K562 (cell line): ENCODE data around the gene ADGRD1. TPM values are rescaled to one million over a fixed set of nuclear protein-coding genes. Genes with fewer than 3 reads are reported as not detected.

Experiments
- ATAC-seq: fragments of 200-7000 bp; cut with Tn5 transposase; 3 replicates; pipeline ENCODE4 v1.9.1; 2020; ENCODE audit warnings: moderate library complexity
- BruUV-seq: library from RNA; stranded (reverse); fragments of 400-500 nt; replicated peaks from 2 replicates; lab custom pipeline; 2021; lab: Mats Ljungman, UMichigan
- CTCF ChIA-PET: fragments of 300-600 bp; formaldehyde crosslinking; extraction: SDS; loops from one replicate; lab custom pipeline; 2021; ENCODE audit warnings: low intra/inter-chr PET ratio; lab: Yijun Ruan, JAX
- POLR2A ChIA-PET: fragments of 300-600, 350-650 bp; sonication (Branson Sonifier 250); formaldehyde crosslinking; extraction: SDS; loops from one replicate; lab custom pipeline; 2021; ENCODE audit warnings: antibody characterized with exemption, inconsistent platforms; lab: Yijun Ruan, JAX
- DNase-seq, 4 experiments: peaks; one replicate each; pipeline versions ENCODE4 v3.0.0 to v3.0.0-alpha.2; 2011 to 2018; ENCODE audit warnings: low spot score in 3 of 4, mixed read lengths in 3 of 4; ENCODE audit errors: extremely low read depth in 1 of 4
- FAIRE-seq: peaks from 2 replicates; lab custom pipeline; 2011; peaks lifted over from hg19 to GRCh38; lab: Jason Lieb, UNC
- H2AFZ ChIP-seq: 2 replicates; pipeline ENCODE4 v1.6.0; 2011; ENCODE audit warnings: low read depth, low read length, control low read depth, inconsistent platforms
- H3K27ac ChIP-seq: fragments of 200-600 bp; 3 replicates; pipeline ENCODE4 v1.8.0; 2011; ENCODE audit warnings: low read depth, mild to moderate bottlenecking, control low read depth, inconsistent platforms, low read length, moderate library complexity, mixed read lengths; ENCODE audit errors: extremely low read depth
- H3K27me3 ChIP-seq, 2 experiments: fragments of 300-600 bp in 1 of 2; 2 replicates in 1 of 2; 3 replicates in 1 of 2; pipeline versions ENCODE4 v1.6.0 to v1.8.0; 2011; ENCODE audit warnings: inconsistent platforms in 2 of 2, low read length in 2 of 2, mild to moderate bottlenecking in 1 of 2, mixed read lengths in 1 of 2, moderate library complexity in 1 of 2; ENCODE audit not compliant: control insufficient read depth in 2 of 2, insufficient read depth in 2 of 2
- H3K36me3 ChIP-seq: fragments of 300-600 bp; 3 replicates; pipeline ENCODE4 v1.8.0; 2011; ENCODE audit warnings: mild to moderate bottlenecking, low read length, inconsistent platforms; ENCODE audit not compliant: control insufficient read depth, insufficient read depth
- H3K4me1 ChIP-seq, 2 experiments: fragments of 200-600 bp in 1 of 2; replicated peaks in 1 of 2; 2 replicates in 1 of 2; 3 replicates in 1 of 2; pipeline versions ENCODE4 v1.5.1 to v1.8.0; 2011; ENCODE audit warnings: inconsistent platforms in 2 of 2, low read length in 2 of 2, mild to moderate bottlenecking in 1 of 2, mixed read lengths in 1 of 2, moderate library complexity in 1 of 2; ENCODE audit not compliant: control insufficient read depth in 2 of 2, insufficient read depth in 2 of 2
- H3K4me2 ChIP-seq: 2 replicates; pipeline ENCODE4 v1.6.1; 2011; ENCODE audit warnings: low read length, control low read depth, inconsistent platforms, mixed read lengths; ENCODE audit not compliant: insufficient read depth
- H3K4me3 ChIP-seq: fragments of 200-600 bp; sonication (generic), shearing (Covaris generic); 2 replicates; pipeline ENCODE4 v1.5.1; 2016; ENCODE audit warnings: control low read depth, inconsistent platforms
- H3K79me2 ChIP-seq: fragments of 200-600 bp; 3 replicates; pipeline ENCODE4 v1.8.0; 2011; ENCODE audit warnings: low read length, inconsistent platforms; ENCODE audit not compliant: control insufficient read depth, insufficient read depth
- H3K9ac ChIP-seq, 2 experiments: 2 replicates each; pipeline versions ENCODE4 v1.6.0 to v1.6.1; 2011; ENCODE audit warnings: low read depth in 2 of 2, low read length in 2 of 2, control low read depth in 1 of 2, inconsistent platforms in 1 of 2, mild to moderate bottlenecking in 1 of 2, mixed read lengths in 1 of 2; ENCODE audit not compliant: insufficient read depth in 1 of 2
- H3K9me1 ChIP-seq: one replicate; pipeline ENCODE4 v1.6.0; 2011; ENCODE audit warnings: inconsistent platforms, mild to moderate bottlenecking, low read length, moderate library complexity; ENCODE audit not compliant: control insufficient read depth, insufficient read depth
- H3K9me3 ChIP-seq: replicated peaks from 2 replicates; pipeline ENCODE4 v1.5.1; 2011; ENCODE audit warnings: low read depth, low read length, inconsistent platforms; ENCODE audit not compliant: control insufficient read depth, insufficient read depth
- H4K20me1 ChIP-seq: replicated peaks from 2 replicates; pipeline ENCODE4 v1.6.1; 2011; ENCODE audit warnings: low read length, inconsistent platforms, mixed read lengths; ENCODE audit not compliant: control insufficient read depth, insufficient read depth
- ATF4 ChIP-seq: fragments of 450-650 bp; formaldehyde crosslinking; IDR thresholded peaks from 2 replicates; pipeline ENCODE4 v1.4.0; 2022; ENCODE audit warnings: mild to moderate bottlenecking, moderate library complexity
- TCF15 ChIP-seq: fragments of 250-450 bp; sonication (Bioruptor Pico); IDR thresholded peaks from 2 replicates; pipeline ENCODE4 v1.8.0; 2022; ENCODE audit warnings: moderate library complexity, mild to moderate bottlenecking, inconsistent platforms
- WGBS: fragments of 100-300 bp; shearing (Covaris generic); methylation state at CpG from one replicate; pipeline ENCODE4 v1.1.6; 2016; ENCODE audit warnings: low coverage, mixed read lengths; ENCODE audit not compliant: insufficient coverage; ENCODE audit errors: missing lambda C conversion rate; 5-methylcytosine and 5-hydroxymethylcytosine counted together
- in situ Hi-C: fragments of 300-500 bp; cut with MboI; formaldehyde crosslinking; loops from 4 replicates; pipeline ENCODE4 v1.15.0; 2018; ENCODE audit warnings: inconsistent platforms, mixed read lengths
- intact Hi-C: fragments of 100-400 bp; cut with micrococcal nuclease; formaldehyde crosslinking; loops from 2 replicates; pipeline ENCODE4 v1.14.2; 2022
- polyA plus RNA-seq, 8 experiments: library from polyadenylated mRNA; depleted of rRNA in 4 of 8; stranded (reverse) in 5 of 8; unstranded in 3 of 8; fragments of >200 nt; fragmentation: Nextera tagmentation in 2 of 8; fragmentation: Illumina TruSeq in 1 of 8; extraction: Ambion mirVana in 2 of 8; extraction: Trizol in 1 of 8; gene quantifications; 2 replicates each; pipeline versions ENCODE4 v1.2.1 to v1.2.3, GENCODE V29; 2011 to 2014; ENCODE audit warnings: inconsistent platforms in 1 of 8, missing spikeins in 1 of 8
- total RNA-seq, 7 experiments: library from RNA; depleted of rRNA in 6 of 7; stranded (reverse); fragments of >200 nt in 6 of 7; fragmentation: Illumina TruSeq in 2 of 7; extraction: Trizol in 2 of 7; gene quantifications; 2 replicates each; pipeline versions ENCODE4 v1.2.1 to v1.2.3, GENCODE V29; 2011 to 2021; ENCODE audit warnings: low replicate concordance in 1 of 7

Gene ADGRD1
- total and polyA plus RNA-seq, 9 of the 15 experiments (the other 6 are each of a cell fraction or from before 2014, with no cell fraction given): 1.7 to 11.7 (median 3.3) TPM

- peaks cover 0 to 35% of the 10 kb centered on the region in 2 experiments; a peak in 2 of 5 replicates for H3K27me3 ChIP-seq
- in situ Hi-C loops (no loop called here), intact Hi-C loops (no loop called here)
- DNase-seq (no peak), FAIRE-seq (no peak), ATAC-seq (no peak)
- TF ChIP-seq TCF15 (CRISPR knock-in tag) (no peak), ATF4 (CRISPR knock-in tag) (no peak)
- H2AFZ ChIP-seq: no peak overlapping the region
- no peaks in the 10 kb centered on the region for H3K36me3 ChIP-seq
- H3K9ac ChIP-seq: no peak overlapping the region
- BruUV-seq: no TSS peak
- H3K4me2 ChIP-seq: no peak overlapping the region
- H3K4me1 ChIP-seq: peaks cover 0 to 29% of the 10 kb centered on the region in 2 experiments; a peak in 2 of 5 replicates
- H3K79me2 ChIP-seq: no peaks in the 10 kb centered on the region
- 31% methylated on average over 11 of the region's 21 CpGs for WGBS
- H3K9me1 ChIP-seq: no peaks in the 10 kb centered on the region
- H3K9me3 ChIP-seq: no peaks in the 10 kb centered on the region
- ChIA-PET CTCF (no interaction called here), POLR2A (interaction anchor here (0.7 kb wide), 1 partner anchor 261 kb away, joined by 4 read pairs; no protein-coding TSS in a partner anchor)
- 0 out of 2 replicates have a peak, but pooled peaks cover 5% of the 10 kb centered on the region for H4K20me1 ChIP-seq
- H3K4me3 ChIP-seq: no peak overlapping the region
- H3K27ac ChIP-seq: no peak overlapping the region
These were observed 52.5 kb downstream of the ADGRD1 start for GRCh38 chr12:131006036-131006735.
